A549 treated with Mapracorat at 1 μM for 4 hours (cell line): ENCODE data around the gene RNMT. TPM values are rescaled to one million over a fixed set of nuclear protein-coding genes. Genes with fewer than 3 reads are reported as not detected.

Experiments
- total RNA-seq: library from RNA; stranded (reverse); fragments of 200-300 nt; extraction: Qiagen RNA extraction; gene quantifications from 5 replicates; pipeline ENCODE4 v1.2.3, GENCODE V29; 2022

RNMT gene
- total RNA-seq: 16.6 to 20.4 TPM (median 17.6 TPM) in 5 replicates

GRCh38 chr18:13726232-13726971 lies at the start of gene RNMT, which contains the start of gene FAM210A:
Gene RNMT, plus strand, starts transcription at chr18:13726673. Its CDS starts 4,845 bp downstream, at chr18:13731518.
Gene FAM210A, minus strand, starts transcription at chr18:13726558. Its CDS starts 44,481 bp downstream, at chr18:13682077.

Other genes starting within 250 kb of the RNMT start
- gene FAM210A, start 115 bp upstream of the RNMT start, total RNA-seq: 19.5 to 26.9 TPM (median 23.8 TPM) in 5 replicates
- gene MC5R, start 97.5 kb downstream of the RNMT start, total RNA-seq: not detected in 5 replicates
- gene MC2R, start 188.9 kb downstream of the RNMT start, total RNA-seq: not detected in 5 replicates